Eye (tissue), 1 donor: ENCODE results near the gene PPP1R9B.
A peak's percentile ranks its signal among the peaks of the same experiment; 100 is the strongest.

ENCODE experiments used
- DNase-seq: peaks from one replicate; pipeline ENCODE4 v3.0.0-alpha.2; 2015

PPP1R9B gene

GRCh38 chr17:50087912-50088405 lies 62.5 kb downstream of the PPP1R9B start:
- no peak for DNase-seq

- DNase-seq = peak; percentile 84
These were observed 63.1 kb downstream of the PPP1R9B start for GRCh38 chr17:50087246-50087911.
